GM13977 (cell line): ENCODE measurements around the gene ZNF138.

ENCODE experiments used
- DNase-seq: peaks from one replicate; pipeline ENCODE4 v3.0.0; 2012; ENCODE audit warnings: low spot score
- CTCF ChIP-seq: IDR thresholded peaks from 2 replicates; pipeline ENCODE4 v1.5.1; 2012; ENCODE audit warnings: mild to moderate bottlenecking, control low read depth; ENCODE audit not compliant: insufficient read depth; ENCODE audit errors: extremely low read depth, missing control alignments
- in situ Hi-C: fragments of 300-500 bp; cut with MboI; formaldehyde crosslinking; loops from one replicate; pipeline ENCODE4 v1.12.0; 2022; ENCODE audit warnings: low sequenced_read_pairs, low pct_unique_long_range_greater_than_20kb, mixed read lengths, inconsistent platforms; ENCODE audit not compliant: unreplicated experiment

Gene ZNF138

GRCh38 chr7:64863969-64864368 is 69.7 kb downstream of the ZNF138 start:
- TF ChIP-seq CTCF = no peak
- no peak for DNase-seq
- in situ Hi-C loops = no loop called here

- no peak for TF ChIP-seq CTCF
- in situ Hi-C loops = no loop called here
- no peak for DNase-seq
Measured at GRCh38 chr7:64867863-64868440, 73.7 kb downstream of the ZNF138 start.

GRCh38 chr7:64868499-64868898 is 74.3 kb downstream of the ZNF138 start:
- no peak for TF ChIP-seq CTCF
- in situ Hi-C loops = no loop called here
- DNase-seq = no peak

- TF ChIP-seq CTCF = no peak
Measured at GRCh38 chr7:64869121-64869725, 75.0 kb downstream of the ZNF138 start.

GRCh38 chr7:64869912-64870562 is 75.8 kb downstream of the ZNF138 start:
- TF ChIP-seq CTCF = no peak
- DNase-seq = no peak
- in situ Hi-C loops = no loop called here

More at GRCh38 chr7:64869121-64869725, 75.0 kb downstream of the ZNF138 start:
- in situ Hi-C loops = no loop called here
- no peak for DNase-seq

GRCh38 chr7:64870656-64871055 is 76.4 kb downstream of the ZNF138 start:
- in situ Hi-C loops = no loop called here
- TF ChIP-seq CTCF = no peak
- peak; percentile 14 for DNase-seq
